Measurements from ENCODE around the gene LAMB4.

Gene LAMB4

DNA sequence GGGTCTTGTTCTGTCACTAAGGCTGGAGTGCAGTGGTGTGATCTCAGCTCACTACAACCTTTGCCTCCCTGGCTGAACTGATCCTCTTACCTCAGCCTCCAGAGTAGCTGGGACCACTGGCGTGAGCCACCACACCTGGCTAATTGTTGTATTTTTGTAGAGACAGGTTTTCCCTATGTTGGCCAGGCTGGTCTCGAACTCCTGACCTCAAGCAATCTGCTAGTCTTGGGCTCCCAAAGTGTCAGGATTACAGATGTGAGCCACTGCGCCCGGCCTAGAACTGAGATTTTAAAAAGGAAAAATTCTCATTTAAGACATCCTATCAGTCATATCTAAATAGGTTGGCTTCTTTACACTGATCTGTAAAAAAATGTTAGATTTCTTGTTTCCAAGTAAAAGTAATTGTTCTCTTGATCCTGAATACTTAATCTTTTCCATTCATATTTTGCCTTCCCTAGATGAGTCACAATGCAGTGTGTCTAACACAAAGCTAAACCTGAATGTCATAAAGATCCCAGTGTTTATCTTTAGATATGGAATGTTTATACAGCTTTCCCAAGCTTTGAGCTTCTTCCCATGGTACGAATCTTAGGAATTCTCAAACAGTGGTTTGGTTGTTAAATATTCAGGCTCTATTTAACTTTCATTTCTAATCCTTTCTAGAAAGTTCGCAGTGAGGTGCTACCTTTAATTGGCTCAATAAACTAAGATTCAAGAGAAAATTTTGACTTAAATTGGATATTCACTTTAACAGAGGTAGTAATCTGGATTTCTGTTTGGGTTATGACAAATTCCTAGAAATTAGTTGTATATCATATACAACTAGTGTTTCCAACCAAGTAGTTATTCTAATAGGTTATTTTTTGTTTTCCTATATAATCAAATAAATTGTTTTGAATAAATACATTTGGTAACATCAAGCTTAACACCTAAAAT, 115.1 kb downstream of the LAMB4 start:
- peak; percentile 89 for DNase-seq (ENCODE audit: low read depth)

DNA sequence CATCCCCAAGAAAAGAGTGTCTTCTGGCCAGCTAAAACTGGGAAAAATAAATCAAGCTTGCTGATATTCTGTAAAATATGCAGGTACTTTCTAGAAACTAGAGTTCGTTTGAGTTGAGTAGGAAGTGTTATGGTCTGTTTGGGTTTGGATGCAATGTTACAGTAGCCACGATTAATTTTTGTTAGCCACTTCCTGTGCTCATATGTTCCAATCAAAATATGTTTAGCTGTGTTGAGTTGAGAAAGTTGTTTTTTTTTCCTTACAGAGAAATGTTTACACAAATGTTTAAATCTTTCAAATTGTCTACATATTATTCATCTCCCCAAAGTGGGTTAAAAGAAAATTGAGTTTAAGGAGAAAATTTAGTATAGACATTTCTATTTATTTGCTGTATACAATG, 115.9 kb downstream of the LAMB4 start:
- DNase-seq (ENCODE audit: low read depth), result no peak

DNA sequence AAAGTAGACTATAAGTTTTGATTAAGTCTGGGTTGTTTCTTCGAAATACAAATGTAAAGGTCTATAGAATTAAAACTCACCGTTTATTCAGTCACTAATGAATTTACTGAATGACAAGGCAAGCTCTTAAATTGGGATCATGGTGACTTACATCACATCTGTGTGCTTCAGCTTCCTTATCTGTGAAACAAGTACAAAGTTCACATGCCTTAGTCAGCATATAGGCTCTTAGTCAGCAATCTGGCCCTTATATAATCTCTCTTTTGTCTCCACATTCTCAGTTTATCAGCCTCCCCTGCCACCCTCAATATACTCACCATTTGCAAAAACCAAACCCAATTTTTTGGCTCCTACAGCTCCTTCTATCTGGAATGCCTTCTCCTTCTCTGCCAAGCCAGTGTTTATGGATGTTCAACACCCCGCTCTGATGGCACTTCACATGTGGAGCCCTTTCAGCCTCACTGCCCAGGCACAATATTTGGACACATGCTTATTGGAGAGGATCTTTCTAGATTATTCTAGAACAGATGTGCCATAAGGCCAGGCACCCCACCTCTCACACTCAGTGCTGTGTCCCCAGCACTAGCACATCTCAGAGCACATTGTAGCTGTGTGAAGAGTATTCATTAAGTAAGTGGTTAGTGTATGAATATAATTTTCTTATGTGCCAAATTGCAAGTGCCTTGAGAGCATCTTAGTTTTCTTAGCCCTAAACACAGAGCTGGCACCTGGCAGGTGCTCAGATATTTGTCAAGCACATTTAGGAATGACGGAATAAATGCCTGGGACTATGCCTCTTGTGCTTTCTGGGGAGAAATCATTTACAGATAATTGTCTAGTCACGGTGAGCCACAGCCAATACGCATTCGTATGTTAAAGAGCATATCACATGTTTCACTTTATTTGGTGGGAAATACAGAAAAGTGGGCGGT, 117.4 kb downstream of the LAMB4 start:
- peak; percentile 83 for DNase-seq (ENCODE audit: low read depth)

DNA sequence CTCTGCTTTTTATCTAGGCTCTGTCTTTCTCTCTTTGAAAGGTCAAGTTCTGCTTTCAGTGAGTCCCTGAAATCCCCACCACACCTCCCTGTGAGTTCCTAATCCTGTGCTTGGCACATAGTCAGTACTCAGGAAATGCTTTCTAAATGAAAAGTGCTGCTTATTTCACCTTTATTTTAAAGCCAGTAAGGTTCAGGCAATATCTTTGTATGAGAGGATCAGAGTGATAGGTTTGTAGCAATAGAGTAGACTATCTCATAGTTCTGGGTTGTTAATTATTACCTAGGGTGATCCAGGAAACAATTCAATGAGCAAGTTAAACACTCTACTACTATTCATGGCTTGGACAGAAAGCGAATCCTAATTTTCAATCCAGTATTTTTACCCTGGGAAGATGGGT, 119.8 kb downstream of the LAMB4 start:
- no peak for DNase-seq (ENCODE audit: low read depth)

DNA sequence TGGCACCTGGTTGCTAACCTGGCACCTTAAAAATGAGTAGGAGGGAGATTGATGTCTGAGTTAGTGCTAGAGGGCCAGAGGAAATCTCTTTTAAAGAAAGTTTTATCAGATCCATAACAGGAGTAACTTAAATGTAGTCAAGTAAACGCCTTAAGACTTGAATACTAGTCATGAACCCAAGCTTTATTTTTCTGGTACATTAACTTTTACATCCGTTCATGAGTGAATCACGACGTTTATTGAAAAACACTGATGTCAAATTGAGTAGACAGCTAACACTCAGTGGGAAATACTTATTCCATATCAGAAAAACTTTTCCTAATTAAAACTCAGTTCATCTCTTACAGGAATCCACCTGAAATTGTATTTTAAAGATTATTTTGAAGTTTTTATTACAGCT, 120.3 kb downstream of the LAMB4 start:
- no peak for DNase-seq (ENCODE audit: low read depth)

DNA sequence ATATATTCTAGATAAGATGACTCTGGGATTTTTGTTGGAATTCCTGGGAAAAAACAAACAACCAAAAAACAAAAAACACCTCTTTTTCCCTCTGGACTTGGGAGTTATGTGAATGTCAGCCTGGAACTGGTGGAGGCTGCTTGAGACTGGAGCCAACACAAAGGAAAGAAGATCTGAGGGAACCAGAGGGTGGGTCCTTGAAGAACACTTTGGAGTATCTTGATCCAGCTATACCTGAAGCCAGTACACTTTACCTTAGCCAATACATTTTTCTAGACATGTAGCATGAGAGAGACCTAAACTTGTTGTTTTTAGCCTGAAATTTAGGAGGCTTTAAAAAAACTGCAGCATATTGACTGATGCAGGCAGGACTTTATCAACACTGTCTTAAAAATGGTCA, 121.3 kb downstream of the LAMB4 start:
- no peak for DNase-seq (ENCODE audit: low read depth)

DNA sequence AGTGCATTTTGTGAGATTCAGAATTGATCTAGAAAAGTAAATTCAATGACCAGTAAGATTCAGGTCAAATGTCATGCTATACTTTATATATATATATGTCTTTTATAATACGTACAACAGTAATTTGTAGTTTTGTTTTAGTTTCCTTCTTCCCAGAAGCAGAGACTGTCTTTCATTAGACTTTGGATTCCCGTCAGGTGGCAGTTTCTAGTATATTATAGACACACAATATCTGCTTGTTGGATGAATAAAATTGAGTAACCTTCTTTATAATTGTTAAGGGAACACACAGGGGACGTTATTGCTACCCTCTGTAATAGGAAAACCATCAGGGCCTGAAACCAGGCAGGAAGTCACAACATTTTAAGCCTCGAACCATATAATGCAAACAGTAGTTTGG, 121.9 kb downstream of the LAMB4 start:
- DNase-seq (ENCODE audit: low read depth), result no peak

DNA sequence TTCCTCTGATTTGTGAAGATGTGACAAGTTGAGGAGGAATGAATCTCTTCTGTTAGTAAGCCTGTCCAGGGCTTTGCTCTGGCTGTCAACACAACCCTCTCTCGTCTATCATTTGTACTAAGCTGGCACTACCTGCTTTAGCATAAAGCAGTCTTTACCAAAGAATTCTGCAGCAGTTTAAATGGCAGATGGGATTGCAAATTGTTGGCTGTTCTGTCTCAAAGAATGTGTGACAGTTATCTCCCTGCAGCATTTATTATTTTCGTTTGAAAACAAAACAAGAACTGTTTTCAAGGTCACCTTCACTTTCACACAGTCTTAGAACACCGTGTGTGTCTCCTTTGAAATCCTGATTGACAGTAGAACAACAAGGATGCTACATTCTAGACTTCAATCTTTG, 122.4 kb downstream of the LAMB4 start:
- no peak for DNase-seq (ENCODE audit: low read depth)

DNA sequence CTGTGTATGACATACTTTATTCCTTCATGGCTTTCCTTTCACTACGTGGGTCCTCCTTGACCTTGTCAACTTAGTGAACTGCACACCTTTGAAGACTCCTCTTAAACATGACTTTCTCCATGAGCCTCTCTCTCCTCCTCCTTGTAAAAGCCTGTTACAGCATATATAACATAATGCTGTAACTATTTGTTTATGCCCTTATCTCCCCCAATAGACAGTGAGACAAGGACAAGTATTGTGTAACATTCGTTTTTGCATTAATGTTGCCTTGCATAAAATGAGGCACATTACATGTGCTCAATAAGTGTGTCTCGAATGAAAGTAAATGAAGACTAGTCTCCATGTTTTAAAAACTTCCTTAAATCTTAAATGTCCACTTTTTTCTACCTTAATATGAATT, 122.9 kb downstream of the LAMB4 start:
- DNase-seq (ENCODE audit: low read depth), result peak; percentile 65

DNA sequence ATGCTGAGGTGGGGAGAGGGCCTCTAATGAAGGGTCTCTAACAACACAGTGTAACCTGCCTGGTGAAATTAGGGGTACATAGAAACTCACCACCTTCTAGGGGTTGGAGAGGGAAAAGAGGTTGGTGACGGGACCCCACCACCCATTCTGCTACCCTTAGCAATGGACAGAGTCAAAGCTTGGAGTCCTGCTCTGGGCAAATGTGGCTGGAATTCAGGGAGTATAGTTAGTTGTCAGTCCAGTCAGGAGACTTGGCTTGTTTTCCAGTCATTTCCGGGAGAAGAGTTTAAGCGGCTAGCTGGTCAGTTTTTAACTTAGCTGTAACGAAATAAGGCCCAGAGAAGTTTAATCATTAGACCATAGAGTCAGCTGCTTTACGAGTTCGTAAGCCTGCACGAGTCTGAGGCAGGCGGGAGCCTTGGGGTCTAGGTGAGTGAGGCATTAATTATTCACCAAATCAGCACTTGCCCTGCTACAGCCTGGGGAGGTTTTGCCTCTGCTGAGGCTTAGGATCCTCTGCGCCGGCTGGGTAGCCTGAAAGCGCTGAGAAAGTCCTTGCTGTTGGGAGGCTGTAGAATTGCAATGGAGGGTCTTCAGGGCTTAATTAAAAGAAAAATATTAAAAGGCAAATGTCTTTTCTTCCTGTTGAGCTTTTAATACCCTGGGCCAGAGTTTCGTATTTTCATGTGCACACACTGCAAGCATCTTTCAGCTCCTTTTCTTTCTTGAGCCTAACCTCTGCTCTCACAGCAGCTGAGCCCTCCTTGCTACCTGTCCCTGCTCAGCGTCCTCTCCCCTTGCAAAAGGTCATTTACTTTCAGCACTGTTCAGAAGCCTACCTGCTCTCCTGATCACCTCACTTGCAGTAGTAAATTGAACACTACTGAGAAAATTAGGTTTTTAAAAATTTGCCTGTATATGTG, 125.7 kb downstream of the LAMB4 start:
- peak; percentile 69 for DNase-seq (ENCODE audit: low read depth)

DNA sequence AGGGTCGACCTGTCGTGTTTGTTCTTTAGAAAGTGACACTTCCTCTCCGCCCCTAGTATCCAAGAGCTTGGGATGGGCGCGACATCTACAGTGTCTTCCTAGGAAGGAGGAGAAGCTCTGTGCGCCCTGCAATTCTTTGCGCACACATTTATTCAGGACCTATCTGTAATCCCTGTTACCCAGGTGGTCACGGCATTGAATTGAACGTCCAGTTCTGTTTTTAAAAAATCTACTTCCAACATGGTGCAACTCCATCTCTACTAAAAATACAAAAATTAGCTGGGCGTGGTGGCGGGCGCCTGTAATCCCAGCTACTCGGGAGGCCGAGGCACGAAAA, 126.6 kb downstream of the LAMB4 start:
- no peak for DNase-seq (ENCODE audit: low read depth)

DNA sequence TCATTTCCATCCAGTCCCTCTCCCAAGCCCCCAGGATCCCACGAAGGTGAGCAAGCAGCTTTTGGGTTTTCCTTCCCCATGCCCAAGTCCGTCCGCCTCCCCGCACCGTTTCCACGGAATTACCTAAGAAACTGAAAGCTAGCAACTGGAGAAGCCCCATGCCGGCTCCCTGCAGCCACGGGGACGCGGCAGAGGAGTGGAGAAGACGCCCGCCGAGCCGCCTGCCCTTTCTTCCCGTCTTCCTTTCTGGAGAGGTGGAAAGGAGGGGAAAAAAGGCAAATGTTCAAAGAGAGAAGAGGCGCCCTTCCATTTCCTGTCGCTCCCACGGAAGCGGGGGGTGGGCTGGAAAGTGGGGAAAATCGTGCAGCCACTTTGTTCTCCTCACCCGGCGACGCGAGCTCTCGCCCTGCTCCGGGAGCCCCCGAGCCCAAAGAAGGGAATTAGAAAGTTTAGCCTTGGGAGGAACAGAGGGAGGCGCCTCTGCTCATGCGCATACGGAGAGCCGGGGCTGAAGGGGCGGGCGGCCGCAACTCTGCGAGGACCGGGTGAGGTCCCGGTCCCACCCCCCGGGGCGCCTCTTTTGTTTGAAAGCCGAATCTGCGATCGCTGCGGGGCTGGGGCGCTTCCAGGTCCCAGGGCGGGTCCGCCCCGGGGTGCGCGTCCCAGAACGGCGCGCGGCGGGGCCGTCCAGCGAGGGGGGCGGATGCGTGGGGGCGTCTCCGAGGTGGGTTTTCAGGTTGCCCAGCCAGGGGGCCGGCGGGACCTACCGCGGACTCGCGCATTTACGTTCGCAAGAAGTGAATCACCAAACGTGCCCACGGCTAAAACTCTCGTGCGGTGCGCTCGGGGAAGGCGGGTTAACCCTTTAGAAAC, 127.2 kb downstream of the LAMB4 start, which contains the start of gene LAMB1:
LAMB1 (minus strand) TSS at position 436 of the 873 bp plus-strand sequence; CDS start at position 160, 276 bp downstream.
- DNase-seq (ENCODE audit: low read depth), result peak; percentile 76

DNA sequence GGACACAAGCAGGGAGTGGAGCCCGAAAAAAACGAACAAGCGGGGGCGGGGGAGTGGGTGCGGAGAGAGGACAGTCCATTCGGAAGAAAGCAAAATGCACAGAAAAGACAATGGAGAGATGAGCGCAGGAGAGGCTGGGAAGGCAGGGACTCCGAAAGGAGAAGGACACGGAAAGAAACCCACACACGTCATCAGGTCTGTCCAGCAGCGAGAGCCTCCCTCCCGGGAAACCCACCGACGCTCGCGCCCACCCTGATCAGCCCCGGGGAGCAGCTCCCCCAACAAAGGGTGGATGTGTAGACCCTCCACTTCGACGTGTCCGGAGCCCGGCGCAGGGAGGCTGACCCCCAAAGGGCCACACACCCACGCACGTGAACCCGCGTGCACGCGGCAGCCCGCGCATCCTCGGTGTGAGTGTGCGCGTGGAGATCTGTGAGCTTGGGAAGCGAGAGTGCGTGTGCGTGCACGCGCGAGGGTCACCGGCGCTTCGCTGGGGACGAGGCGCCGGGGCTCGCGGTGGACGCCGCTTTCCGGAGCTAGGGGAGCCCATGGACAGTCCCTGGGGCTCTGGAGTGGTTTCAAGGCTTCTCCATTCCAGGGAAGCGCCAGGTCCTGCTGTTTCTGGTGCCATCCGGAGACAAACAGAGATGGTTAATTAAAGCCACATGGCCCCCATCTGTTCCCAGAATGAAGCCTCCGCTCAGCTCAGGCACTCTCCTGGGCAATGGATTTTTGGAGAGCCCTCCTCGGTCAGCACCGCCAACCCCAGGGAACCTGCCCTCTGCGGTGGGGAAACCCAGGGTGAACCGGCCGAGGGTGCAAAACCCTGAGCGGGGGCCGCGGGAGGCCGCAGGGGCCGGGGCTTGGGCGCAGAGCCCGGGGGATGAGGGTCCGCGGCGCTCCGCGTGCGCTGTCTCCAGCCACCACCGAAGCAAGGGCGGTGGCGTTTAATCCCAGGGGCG, 128.1 kb downstream of the LAMB4 start:
- no peak for DNase-seq (ENCODE audit: low read depth)

DNA sequence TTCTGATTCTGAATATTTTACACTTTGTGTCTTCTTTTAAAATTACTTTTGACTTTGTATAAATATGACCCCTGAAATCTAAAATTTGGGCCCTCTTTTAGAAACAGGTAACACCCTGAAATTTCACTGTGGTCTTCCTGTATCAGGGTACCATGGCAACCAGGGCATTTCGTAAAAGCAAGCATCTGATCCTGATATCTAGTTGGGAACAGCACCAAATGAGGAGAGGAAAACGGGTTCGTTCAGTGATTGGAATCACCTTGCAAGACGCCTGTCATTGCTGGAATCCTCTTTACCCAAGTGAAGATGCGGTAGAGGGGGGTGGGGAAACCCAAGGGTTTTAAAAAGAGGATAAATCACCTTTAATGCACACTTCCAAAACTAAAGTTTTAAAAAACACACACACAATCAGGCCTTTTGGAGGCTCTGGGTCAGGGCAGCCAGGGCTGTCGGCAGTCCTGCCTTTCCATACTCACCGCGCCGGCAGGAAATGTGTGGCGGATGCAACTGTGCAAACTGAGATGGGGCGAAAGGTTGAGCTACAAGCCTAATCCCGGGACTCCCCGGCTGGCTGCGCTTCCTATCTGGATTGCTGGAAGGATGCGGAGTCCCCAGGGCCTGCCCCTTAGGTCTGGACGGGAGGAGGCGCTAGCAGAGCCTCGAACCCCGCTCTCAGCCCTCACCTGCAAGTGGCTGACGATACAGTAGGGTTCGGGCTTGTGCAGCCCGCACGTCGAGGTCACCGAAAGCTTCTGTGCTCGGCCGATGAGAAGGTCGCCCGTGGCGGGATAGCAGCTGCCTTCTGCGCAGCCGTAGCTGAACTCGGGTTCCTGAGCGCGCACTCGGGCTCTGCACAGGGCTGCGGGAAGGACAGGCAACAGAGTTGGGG, 129.0 kb downstream of the LAMB4 start:
- DNase-seq (ENCODE audit: low read depth), result peak; percentile 52

DNA sequence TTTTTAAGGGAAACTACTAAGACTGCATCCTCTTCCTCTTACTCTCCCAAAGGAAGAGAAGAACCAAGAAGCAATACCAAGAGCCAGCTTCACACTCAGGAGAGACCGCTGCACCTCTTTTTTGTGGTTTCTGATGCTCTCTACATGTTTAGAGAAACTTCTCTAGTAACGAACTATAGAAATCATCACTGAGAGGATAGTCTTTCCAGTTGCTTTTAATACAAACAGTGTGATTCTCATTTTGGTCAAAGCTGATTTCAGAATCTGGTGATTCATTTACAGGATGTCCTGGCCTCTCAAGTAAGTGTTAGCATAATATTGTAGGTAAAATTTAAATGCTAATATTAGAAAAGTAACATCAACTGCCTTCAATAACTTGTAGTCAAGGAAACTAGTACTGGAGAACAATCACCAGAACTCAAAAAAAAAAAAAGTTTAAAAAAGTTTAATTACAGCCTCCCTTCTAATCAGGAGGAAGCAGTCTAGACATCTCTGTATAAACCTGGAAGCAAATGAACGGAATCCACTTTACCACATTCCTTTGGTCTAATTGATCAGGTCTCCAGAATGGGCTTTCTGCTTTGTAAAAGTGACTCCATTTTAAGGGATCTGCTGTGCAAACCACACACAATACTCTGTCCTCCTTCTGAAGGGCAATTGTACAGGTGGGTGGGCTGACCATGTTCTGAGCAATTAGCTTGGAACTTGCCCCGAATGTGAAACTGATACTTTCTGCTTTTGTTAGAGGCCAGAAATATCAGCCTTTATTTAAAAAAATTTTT, 130.2 kb downstream of the LAMB4 start:
- peak; percentile 40 for DNase-seq (ENCODE audit: low read depth)

DNA sequence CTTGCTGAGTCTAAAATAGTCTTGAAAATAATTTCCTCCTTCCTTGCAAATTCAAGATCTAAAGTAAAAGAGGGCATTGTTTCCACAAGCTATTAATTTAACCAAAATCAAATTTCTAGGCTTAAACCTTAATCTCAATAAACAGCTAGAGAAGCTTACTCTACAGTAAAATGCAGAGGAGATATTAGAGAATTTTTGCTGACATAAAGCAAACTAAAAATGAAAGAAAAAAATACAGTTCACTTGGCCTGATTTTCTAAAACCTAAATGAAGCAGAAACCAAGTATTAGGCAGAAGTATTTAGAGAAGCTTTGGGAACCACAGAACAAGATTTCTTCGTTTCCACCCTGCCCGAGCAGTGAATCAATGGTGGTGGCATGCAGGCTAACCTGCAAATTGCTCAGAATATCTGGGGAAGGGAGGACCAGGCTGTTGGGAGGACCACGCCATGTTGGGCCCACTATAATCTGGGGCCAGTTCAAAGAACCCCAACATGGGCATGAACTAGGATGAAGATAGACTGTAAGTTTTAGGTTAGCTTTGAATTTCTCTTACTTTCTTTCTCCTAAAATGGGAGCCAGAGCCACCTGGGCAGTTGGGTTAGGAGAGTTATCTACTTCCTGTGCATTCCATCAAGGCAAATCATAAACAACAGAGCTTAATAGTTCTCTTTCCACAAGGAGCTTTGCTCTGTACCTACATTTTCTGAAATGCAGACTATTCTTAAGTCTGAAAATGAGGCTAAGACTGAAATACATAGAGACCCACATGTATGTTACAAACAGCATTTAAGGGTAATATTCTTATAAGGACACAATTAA, 131.3 kb downstream of the LAMB4 start:
- peak; percentile 66 for DNase-seq (ENCODE audit: low read depth)

DNA sequence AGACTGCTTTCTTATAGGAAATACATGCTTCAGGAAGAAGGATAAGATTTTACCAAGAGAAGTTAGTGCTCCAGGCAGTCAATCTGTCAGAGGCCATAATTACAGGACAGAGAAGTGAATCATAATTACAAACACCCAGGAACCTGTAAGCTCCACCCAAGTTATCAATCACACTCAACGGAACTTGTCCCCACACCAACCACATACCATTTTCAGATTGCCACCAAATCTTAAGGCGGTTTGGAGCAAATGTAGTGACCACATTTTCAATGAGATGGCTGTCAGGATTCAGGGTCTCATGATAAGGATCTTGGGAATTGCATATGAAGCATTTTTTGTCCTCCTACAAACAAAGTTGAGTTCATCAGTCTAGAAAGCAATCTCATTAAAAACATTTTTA, 132.0 kb downstream of the LAMB4 start:
- DNase-seq (ENCODE audit: low read depth), result peak; percentile 37
